SK-N-SH (cell line): ENCODE measurements around the gene SNED1.

Experiments used
- SIN3A ChIP-seq: IDR thresholded peaks from 2 replicates; pipeline ENCODE4 v1.6.1; 2012; ENCODE audit warnings: low read depth, mild to moderate bottlenecking, low read length, moderate library complexity, borderline replicate concordance
- TCF12 ChIP-seq: IDR thresholded peaks from 2 replicates; pipeline ENCODE4 v1.4.0; 2012
- TF ChIP-seq, protein P1 (sequence below): fragments of 200-600 bp; sonication (generic); IDR thresholded peaks from 2 replicates; pipeline ENCODE4 v1.6.1; 2017; ENCODE audit warnings: antibody characterized with exemption, mild to moderate bottlenecking, moderate library complexity

GRCh38 chr2:241005569-241005968 is 7.2 kb downstream of the SNED1 start:
- TF ChIP-seq TCF12: no peak
- TF ChIP-seq, protein P1, sequence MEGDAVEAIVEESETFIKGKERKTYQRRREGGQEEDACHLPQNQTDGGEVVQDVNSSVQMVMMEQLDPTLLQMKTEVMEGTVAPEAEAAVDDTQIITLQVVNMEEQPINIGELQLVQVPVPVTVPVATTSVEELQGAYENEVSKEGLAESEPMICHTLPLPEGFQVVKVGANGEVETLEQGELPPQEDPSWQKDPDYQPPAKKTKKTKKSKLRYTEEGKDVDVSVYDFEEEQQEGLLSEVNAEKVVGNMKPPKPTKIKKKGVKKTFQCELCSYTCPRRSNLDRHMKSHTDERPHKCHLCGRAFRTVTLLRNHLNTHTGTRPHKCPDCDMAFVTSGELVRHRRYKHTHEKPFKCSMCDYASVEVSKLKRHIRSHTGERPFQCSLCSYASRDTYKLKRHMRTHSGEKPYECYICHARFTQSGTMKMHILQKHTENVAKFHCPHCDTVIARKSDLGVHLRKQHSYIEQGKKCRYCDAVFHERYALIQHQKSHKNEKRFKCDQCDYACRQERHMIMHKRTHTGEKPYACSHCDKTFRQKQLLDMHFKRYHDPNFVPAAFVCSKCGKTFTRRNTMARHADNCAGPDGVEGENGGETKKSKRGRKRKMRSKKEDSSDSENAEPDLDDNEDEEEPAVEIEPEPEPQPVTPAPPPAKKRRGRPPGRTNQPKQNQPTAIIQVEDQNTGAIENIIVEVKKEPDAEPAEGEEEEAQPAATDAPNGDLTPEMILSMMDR: no peak
- no peak for TF ChIP-seq SIN3A
